AG04450 (cell line): ENCODE data around the gene METTL25B. TPM values are rescaled to one million over a fixed set of nuclear protein-coding genes. Genes with fewer than 3 reads are reported as not detected.

Source experiments
- CTCF ChIA-PET: fragments of 300-600, 350-600 bp; formaldehyde crosslinking; extraction: SDS; loops from one replicate; lab custom pipeline; 2022; ENCODE audit warnings: antibody characterized with exemption, inconsistent platforms; lab: Charles Lee
- POLR2A ChIA-PET: fragments of 350-600 bp; formaldehyde crosslinking; extraction: SDS; loops from one replicate; lab custom pipeline; 2021; ENCODE audit warnings: antibody characterized with exemption, inconsistent platforms; lab: Yijun Ruan, JAX
- DNase-seq: peaks from one replicate; pipeline ENCODE4 v3.0.0-alpha.2; 2011; ENCODE audit warnings: low read depth, low spot score
- H3K27ac ChIP-seq: one replicate; pipeline ENCODE4 v1.5.1; 2012; ENCODE audit warnings: low read depth, low read length, control low read depth
- H3K27me3 ChIP-seq: one replicate; pipeline ENCODE4 v1.6.0; 2012; ENCODE audit warnings: low read length; ENCODE audit not compliant: control insufficient read depth, insufficient read depth
- H3K4me3 ChIP-seq: 2 replicates; pipeline ENCODE4 v1.5.1; 2011; ENCODE audit warnings: mild to moderate bottlenecking, low read depth, low read length, control low read depth
- H3K9me3 ChIP-seq: 2 replicates; pipeline ENCODE4 v1.5.1; 2012; ENCODE audit warnings: low read length; ENCODE audit not compliant: control insufficient read depth, insufficient read depth
- polyA plus RNA-seq: library from polyadenylated mRNA; depleted of rRNA; stranded (reverse); fragments of >200 nt; gene quantifications from 2 replicates; pipeline ENCODE4 v1.2.3, GENCODE V29; 2011
- TF ChIP-seq, protein P1 (sequence below): IDR thresholded peaks from 2 replicates; pipeline ENCODE4 v1.5.1; 2011; ENCODE audit warnings: low read depth, low read length, control low read depth, inconsistent platforms

Gene METTL25B
- polyA plus RNA-seq, 1 experiment = 8.3 TPM

DNA sequence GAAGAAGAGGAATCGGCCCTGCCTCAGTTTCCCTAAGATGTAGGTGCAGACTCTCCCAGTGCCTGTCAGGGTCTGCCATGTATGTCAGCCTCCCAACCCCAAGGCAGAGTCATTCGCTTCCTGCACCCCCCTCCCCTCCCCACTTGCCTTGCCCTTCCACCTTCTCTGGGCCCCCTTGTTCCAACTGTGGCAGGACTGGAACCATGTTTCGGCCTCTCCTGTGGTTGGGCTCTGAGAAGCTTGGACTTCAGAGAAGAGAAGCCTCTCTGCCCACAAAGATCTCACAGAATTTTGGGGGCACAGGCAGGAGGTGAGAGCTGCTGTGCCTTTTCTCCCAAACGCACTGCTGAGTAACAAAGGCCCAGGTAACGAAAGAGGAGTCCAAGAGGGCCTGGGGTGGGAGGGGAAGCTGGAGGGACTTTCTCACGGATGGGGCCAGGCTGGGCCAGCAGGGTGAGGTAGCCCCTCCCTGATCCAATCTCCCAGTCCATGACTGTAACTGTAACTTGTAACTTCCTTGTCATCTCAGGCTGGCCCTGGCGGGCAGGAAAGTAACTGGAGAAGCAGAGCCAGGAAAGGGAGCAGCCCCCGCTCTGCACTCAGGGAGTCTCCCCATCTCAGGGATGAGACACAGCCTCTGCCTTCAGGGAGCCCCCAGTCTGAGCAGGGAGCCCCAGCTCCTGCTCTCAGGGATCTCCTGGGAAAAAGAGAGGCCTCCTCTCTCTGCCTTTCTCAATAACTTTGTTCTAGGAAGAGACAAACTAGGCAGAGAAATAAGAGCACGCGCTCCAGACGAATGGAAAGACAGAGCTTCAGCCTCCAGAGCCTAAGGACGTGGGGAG, 34.2 kb upstream of the METTL25B start:
- TF ChIP-seq, protein P1, sequence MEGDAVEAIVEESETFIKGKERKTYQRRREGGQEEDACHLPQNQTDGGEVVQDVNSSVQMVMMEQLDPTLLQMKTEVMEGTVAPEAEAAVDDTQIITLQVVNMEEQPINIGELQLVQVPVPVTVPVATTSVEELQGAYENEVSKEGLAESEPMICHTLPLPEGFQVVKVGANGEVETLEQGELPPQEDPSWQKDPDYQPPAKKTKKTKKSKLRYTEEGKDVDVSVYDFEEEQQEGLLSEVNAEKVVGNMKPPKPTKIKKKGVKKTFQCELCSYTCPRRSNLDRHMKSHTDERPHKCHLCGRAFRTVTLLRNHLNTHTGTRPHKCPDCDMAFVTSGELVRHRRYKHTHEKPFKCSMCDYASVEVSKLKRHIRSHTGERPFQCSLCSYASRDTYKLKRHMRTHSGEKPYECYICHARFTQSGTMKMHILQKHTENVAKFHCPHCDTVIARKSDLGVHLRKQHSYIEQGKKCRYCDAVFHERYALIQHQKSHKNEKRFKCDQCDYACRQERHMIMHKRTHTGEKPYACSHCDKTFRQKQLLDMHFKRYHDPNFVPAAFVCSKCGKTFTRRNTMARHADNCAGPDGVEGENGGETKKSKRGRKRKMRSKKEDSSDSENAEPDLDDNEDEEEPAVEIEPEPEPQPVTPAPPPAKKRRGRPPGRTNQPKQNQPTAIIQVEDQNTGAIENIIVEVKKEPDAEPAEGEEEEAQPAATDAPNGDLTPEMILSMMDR = no peak
- ChIA-PET CTCF (interaction anchor here (0.9 to 13.6 kb wide), 4 partner anchors 12 to 198 kb away, joined by 3 to 616 read pairs (median 8); partner anchors contain the start of genes CRABP2, ISG20L2 and METTL25B), POLR2A (interaction anchor here (0.6 to 2.0 kb wide), 3 partner anchors 12 to 18 kb away, joined by 3 to 8 read pairs (median 4); no protein-coding TSS in a partner anchor)
- Histone ChIP-seq H3K4me3 (no peak overlapping the region), H3K9me3 (no peaks in the 10 kb centered on the region), H3K27ac (no peak overlapping the region), H3K27me3 (no peaks in the 10 kb centered on the region)
- DNase-seq = no peak

DNA sequence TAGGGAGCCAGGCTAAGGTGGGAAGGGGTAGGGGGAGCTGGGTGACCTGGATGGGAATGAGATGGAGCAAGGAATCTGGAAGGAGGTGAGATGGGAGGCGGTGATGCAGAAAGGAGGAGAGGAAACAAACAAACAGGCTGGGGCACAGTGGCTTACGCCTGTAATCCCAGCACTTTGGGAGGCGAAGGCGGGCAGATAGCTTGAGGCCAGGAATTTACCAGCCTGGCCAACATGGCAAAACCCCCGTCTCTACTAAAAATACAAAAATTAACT, 33.6 kb upstream of the METTL25B start:
- TF ChIP-seq, protein P1 = no peak
- no peak overlapping the region for H3K4me3 ChIP-seq
- H3K27ac ChIP-seq = no peak overlapping the region
- ChIA-PET CTCF (interaction anchor here (0.6 to 13.6 kb wide), 5 partner anchors 12 to 218 kb away, joined by 3 to 616 read pairs (median 3); partner anchors contain the start of genes CRABP2, ISG20L2 and METTL25B), POLR2A (interaction anchor here (0.6 to 2.0 kb wide), 2 partner anchors 12 to 18 kb away, joined by 4 to 8 read pairs; no protein-coding TSS in a partner anchor)
- H3K9me3 ChIP-seq = no peaks in the 10 kb centered on the region
- H3K27me3 ChIP-seq = no peaks in the 10 kb centered on the region
- DNase-seq = no peak

DNA sequence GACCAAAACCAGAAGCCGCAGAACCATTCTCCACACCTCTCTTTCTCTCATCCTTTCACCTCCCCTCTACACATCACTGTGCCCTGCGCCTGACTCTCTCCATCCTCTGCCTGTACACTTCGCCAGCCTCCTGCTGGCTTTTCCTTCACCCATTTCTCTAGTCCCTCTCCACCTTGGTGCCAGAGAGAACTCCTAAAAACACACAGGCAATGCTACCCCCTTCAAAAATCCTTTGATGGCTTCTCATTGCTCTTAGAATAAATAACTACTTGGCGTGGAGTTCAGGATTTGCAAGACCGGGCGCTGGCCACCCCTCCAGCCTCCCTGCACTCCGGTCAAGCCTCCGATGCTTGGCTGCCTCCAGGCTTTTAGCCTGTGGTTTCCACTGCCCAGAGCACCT, 31.5 kb upstream of the METTL25B start:
- POLR2A ChIA-PET = no interaction called here

DNA sequence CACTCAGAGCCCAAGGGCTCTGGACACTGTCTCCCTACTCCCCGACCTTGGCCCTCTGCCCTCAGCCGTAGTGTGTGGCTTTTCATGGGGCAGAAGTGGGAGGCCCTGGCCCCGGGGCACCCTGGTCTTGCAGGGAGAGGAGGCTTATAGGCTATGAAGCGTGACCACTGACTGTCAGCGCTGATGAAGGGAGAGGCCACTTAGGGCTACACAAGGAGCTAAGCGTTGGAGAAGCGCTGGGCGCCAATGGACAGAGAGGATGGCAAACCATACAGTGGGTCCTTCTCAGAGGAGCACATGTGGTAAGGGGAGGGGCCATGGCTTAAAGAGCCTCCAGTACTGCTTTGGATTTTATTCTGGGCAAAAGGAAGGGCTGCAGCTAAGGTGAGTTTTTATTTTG, 30.8 kb upstream of the METTL25B start:
- TF ChIP-seq, protein P1 = no peak
- Histone ChIP-seq H3K27ac (no peak overlapping the region), H3K9me3 (peaks cover 3% of the 10 kb centered on the region; the same call in 1 of the 2 replicates), H3K4me3 (no peak overlapping the region), H3K27me3 (no peaks in the 10 kb centered on the region)
- POLR2A ChIA-PET = no interaction called here
- CTCF ChIA-PET = interaction anchor here (2.8 to 6.4 kb wide), 2 partner anchors 7 to 9 kb away, joined by 13 to 83 read pairs; partner anchors contain the start of gene CRABP2
- no peak for DNase-seq

More for the DNA sequence above, 31.5 kb upstream of the METTL25B start:
- Histone ChIP-seq H3K4me3 (no peak overlapping the region), H3K27me3 (no peaks in the 10 kb centered on the region), H3K9me3 (peaks cover 3% of the 10 kb centered on the region; the same call in 1 of the 2 replicates), H3K27ac (no peak overlapping the region)
- CTCF ChIA-PET = interaction anchor here (2.8 to 13.6 kb wide), 2 partner anchors 9 to 27 kb away, joined by 13 to 616 read pairs; partner anchors contain the start of genes CRABP2, ISG20L2 and METTL25B
- no peak for DNase-seq
- TF ChIP-seq, protein P1 = no peak

DNA sequence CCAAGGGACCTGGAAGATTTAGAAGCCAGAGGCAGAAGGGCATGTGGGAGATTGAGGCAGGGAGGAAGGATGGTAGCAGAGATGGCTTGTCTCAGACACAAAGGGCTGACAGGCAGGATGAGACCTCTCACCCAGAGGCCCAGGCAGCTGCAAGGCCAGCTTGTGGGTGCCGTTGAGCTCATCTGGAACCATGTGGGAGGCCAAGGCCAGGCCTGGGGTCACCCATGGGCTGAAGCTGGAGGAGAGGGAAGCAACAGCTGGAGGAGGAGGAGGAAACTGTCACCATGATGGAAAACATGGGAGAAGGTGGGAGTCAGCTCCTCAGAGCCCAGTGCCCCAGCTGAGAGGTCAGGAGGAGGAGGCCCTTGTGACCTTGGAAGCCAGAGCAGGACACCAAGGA, 29.3 kb upstream of the METTL25B start:
- POLR2A ChIA-PET = no interaction called here

More for the DNA sequence above, 29.3 kb upstream of the METTL25B start:
- DNase-seq = no peak
- TF ChIP-seq, protein P1 = no peak
- CTCF ChIA-PET = interaction anchor here (0.7 to 6.4 kb wide), 2 partner anchors 9 to 21 kb away, joined by 4 to 83 read pairs; no protein-coding TSS in a partner anchor
- no peak overlapping the region for H3K27ac ChIP-seq
- H3K4me3 ChIP-seq = no peak overlapping the region
- H3K27me3 ChIP-seq = no peaks in the 10 kb centered on the region
- peaks cover 3% of the 10 kb centered on the region; the same call in 1 of the 2 replicates for H3K9me3 ChIP-seq
